ENCODE measurements around the gene OLIG3.

- TF ChIP-seq RAD21 (IDR thresholded peaks at IDR 0.05): no peak
- no peak for TF ChIP-seq CTCF (IDR thresholded peaks at IDR 0.05; ENCODE audit: low read depth, low read length, missing input control)
- TF ChIP-seq JUND (IDR thresholded peaks at IDR 0.05): no peak
- TF ChIP-seq, protein P1, sequence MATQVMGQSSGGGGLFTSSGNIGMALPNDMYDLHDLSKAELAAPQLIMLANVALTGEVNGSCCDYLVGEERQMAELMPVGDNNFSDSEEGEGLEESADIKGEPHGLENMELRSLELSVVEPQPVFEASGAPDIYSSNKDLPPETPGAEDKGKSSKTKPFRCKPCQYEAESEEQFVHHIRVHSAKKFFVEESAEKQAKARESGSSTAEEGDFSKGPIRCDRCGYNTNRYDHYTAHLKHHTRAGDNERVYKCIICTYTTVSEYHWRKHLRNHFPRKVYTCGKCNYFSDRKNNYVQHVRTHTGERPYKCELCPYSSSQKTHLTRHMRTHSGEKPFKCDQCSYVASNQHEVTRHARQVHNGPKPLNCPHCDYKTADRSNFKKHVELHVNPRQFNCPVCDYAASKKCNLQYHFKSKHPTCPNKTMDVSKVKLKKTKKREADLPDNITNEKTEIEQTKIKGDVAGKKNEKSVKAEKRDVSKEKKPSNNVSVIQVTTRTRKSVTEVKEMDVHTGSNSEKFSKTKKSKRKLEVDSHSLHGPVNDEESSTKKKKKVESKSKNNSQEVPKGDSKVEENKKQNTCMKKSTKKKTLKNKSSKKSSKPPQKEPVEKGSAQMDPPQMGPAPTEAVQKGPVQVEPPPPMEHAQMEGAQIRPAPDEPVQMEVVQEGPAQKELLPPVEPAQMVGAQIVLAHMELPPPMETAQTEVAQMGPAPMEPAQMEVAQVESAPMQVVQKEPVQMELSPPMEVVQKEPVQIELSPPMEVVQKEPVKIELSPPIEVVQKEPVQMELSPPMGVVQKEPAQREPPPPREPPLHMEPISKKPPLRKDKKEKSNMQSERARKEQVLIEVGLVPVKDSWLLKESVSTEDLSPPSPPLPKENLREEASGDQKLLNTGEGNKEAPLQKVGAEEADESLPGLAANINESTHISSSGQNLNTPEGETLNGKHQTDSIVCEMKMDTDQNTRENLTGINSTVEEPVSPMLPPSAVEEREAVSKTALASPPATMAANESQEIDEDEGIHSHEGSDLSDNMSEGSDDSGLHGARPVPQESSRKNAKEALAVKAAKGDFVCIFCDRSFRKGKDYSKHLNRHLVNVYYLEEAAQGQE (IDR thresholded peaks at IDR 0.05): no peak
Observed at GRCh38 chr6:137452333-137452894, 41.8 kb downstream of the OLIG3 start.
